Measurements from ENCODE around the gene CCL4L2.
"Not testable (repeated sequence)": the region's sequence is repeated elsewhere in the genome, so short reads cannot be mapped to it uniquely, and the experiment has no call there.

Gene CCL4L2

DNA sequence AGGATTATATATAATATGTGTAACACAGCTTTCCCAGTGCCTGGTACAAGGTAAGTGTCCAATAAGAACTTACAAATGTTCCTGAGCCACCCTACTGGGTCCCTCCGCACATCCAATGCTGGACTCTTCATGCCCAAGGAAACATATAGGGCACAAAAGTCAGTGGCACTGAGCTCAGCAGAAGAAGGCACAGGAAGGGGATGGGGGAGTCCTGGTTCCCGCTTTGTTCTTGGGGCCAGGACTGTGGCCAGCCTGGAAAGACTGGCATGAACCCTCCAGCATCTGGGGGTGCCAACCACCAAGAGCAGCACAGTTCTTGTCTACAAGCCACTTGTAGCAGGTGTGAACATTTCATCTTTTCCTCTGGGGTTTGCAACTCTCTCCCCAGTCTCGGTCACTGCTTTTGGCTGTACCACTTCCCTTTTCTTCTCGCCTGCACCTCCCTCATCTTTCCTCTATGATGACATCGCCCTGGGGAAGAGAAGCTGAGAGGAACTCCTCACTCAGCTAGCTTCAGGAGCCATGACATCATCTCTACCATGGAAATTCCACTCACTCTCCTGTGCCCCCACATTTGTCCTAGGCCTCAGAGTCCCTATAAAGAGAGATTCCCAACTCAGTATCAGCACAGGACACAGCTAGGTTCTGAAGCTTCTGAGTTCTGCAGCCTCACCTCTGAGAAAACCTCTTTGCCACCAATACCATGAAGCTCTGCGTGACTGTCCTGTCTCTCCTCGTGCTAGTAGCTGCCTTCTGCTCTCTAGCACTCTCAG lies at the start of gene CCL4L2:
Gene CCL4L2 (plus strand): TSS at position 625 of the 773 bp plus-strand sequence.
- DNase-seq, result peak; percentile 53

- DNase-seq, result not testable (repeated sequence)
Measured at GRCh38 chr17:36168836-36169235, 42.0 kb upstream of the CCL4L2 start.

DNA sequence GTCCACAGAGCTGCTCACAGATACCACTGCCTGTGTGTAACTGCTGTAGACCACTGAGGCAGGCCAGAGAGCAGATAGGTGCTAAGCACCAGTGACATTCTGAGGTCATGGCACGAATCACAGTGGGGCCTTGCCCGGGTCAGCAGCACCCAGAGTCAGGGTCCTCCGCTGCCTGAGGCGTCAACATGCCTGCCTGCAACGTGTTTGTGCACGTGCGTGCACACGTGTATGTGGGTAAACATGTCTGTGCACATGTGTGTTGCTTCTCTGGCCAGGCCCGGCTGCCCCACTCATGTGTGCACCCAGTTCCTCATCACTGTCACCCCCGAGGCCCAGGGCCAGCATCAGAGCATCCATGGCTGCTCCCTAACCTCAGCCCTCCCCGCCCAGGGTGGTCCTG lies 34.3 kb upstream of the CCL4L2 start, which contains the start of gene TBC1D3B:
Gene TBC1D3B (minus strand): TSS at position 101 of the 400 bp plus-strand sequence. CDS start 1,586 bp downstream, outside the sequence.
- not testable (repeated sequence) for DNase-seq

DNA sequence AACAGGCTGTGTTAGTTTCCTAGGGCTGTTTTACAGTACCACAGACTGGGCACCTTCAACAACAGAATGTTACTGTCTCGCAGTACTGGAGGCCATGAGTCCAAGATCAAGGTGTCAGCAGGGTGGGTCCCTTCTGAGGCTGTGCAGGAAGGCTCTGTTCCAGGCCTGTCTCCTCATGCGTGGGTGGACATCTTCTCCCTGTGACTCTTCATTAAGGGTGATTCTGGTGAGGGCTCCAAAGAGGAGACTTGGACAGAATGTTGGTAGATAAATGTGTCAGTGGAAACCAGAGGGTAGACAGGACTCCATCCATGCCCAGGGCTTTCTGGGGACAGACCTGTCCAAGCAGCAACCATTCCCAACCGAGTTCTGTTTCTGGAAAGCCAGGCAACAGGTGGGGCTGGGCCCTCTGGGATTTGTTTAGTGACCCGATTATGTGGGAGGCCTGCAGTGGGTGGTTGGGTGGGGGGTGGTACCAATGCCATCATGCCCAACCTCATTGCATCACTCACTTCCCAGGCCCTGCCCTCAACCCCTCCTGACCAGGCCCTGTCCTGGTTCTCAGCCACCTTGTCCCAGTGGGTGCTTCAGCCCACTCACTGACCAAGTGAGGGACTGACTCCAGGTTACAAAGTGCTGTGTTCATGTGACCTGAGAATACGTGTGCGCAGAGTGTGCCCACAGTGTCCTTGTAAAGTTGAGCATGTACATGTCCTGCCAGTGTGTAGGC lies 29.3 kb upstream of the CCL4L2 start:
- peak; percentile 60 for DNase-seq

DNA sequence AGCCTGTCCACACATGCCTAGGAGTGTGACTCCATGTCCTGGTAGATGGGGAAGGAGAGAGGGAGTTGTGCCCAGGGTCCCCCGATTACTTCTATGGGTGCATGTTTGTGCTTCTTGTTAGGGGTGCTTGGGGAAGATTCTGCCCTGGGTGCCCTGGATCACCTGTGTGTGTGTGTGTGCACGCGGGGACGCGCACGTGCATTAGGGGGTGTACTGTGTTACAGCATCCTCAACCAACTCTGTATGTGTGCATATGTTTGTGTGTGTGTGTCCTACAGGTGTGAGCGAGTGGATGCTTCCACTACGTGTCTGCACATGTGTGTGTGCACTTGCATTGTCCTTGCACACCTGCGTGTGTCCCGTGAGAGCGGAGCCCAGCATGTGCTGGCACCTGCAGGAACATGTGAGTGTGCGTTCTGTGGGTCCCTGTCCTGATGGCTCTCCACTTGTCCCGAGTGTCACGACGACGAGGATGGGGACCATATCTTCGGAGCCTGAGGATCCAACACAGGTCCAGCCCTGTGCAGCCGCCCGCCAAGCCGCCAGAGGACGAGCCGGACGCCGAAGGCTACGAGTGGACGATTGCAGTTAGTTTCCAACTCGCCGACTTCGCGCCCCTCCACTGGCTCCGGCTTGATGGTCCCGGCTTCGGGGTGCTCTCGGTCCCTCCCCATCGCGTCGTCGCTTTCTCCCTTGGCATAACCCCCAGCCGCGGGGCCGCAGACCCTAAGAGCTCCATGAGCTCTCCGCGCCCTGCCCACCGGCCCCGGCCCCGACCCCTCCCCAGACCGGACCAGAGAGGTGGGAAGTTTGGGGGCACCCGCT lies 28.5 kb upstream of the CCL4L2 start:
- no peak for DNase-seq

- peak; percentile 98 for DNase-seq
Measured at GRCh38 chr17:36183001-36183971, 27.6 kb upstream of the CCL4L2 start.

DNA sequence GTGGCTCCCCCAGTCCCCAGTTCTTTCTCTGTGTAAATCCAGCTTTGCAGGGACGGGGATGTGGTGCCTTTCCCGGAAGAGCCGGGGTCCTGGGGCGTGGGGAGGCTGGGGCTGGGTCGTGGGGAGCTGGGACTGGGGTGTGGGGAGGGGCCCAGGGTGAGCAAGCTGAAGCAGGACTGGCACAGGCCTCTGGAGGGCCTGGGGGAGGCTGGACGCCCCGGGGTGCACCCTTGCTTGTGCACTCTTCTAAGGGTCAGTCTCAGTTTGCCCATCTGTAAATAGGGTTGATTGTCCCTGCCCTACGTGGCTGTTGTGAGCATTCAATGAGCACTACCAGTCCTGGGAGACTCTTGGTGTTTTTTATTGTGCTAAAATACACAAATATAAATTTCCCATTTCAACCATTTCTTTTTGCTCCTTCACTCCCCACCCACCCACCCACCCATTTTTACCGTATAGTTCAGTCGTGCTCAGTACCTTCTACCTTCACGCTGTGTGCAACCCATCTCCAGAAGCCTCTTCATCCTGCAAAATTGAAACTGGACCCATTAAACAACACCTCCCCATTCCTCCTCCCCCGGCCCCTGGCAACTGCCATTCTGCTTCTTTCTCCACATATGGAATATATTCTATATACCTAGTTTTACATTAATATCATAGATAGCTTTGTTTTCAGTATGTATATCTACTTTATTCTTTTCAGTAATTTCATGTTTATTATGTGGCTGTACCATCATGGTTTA lies 26.7 kb upstream of the CCL4L2 start:
- peak; percentile 52 for DNase-seq

DNA sequence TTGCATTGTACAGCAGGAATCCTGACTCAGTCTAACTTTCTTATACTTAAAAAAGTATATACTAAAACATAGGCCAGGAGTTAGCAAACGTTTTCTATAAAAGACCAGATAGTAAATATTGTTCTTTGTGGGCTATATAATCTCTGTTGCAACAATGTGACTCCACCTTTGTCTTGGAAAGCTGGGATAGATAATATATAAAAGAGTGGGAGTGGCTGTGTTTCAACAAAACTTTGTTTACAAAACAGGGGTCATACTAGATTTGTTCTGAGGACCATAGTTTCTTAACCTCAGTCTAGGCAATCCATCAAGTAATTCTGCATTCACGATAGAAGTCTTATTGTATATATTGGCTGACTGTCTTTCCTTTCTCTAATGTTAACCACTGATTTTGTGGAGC lies 25.4 kb upstream of the CCL4L2 start:
- no peak for DNase-seq

DNA sequence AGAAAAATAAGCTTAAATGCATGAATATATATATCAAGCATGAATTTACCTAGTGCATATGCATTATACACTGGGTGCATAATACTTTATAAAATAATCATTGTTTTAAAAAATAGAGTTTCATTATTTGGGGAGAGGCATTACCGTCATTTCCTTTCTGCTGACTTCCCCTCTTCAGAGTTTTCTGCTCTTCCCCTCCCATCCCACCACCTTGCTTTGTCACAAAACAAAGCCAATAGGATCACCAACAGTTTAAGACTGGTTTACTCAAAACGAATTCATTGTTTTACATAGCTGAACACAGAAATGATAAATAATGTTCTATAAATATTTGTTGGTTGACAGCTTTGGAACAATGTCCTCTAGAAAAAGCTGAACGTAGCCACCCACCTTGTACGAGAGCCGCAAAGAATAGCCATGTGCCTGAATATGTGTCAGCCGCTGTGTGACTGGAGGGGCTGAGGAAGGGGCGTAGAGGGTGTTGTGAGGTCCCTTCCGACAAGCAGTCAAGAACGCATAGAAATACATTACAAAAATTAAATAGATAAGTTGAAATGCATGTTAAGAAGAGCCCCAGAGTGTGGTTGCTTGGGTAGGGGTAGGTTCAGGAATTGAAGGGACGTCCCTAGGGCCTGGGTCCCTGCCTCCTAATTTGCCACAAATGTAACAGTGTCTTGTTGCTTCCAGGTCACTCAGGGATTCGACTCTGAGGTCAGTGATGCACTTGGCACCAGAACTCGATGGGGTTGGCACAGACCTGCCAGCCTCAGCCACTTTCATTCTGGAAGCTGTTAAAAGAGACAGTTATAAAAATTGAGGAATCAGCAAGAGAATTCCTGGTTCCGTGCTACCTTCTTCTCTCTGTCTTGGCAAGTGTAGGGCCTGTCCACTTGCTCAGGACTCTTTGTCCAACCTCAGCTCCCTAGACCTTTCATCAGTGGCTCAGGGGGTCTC lies 23.8 kb upstream of the CCL4L2 start:
- DNase-seq, result peak; percentile 64

DNA sequence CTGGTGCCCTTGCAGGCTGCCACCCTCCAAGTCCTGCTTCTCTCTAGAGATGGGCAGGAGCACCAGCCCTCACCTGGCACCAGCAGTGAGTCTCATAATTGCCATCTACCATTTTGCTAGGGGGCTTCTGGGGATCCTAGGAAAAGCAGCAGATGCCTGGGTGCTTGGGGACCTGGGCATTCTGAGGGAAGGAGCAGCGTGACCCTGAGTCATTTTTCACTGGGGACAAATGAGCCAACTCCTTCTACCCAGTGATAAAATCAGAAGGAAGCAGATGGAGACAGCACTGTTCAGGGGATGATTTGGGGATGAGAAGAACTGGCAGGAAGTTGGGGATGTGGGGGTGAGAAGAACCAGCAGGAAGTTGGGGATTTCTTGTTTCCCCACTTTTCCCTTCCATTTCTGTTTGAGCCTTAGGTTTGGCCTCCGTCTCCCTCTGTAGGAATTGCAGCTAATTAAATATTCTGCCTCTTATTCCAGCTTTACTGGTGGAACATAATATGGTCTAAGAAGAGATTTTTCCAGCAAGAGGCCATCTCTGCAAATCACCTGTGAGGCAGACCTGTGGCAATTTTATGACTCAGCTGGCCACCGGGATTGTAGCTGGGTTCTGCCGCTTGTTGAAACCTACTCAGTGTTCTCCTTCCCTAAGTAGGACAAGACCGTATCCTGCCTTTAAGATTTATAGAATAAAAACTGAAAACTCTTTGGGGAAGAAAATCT lies 22.8 kb upstream of the CCL4L2 start:
- DNase-seq, result peak; percentile 77

DNA sequence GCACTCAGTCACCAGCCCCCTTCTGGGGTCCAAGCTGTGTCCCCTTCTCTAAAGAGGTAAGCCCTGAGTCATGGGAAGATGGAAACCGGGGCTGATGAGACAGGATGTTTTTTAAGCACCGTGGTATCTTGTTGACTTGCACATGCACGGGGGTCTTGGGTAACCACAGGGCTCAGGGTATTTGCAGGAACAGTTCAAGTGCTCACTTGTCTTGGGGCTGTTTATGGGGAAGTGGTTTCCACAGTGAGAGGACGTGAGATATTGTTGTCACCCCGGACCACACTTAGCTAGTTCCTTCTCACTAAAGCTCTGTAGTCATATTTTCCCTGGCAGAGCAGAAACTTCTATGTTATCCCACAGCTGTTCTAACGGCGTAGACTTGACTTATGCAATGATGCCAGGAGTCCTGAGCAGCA lies 22.0 kb upstream of the CCL4L2 start:
- peak; percentile 57 for DNase-seq

- DNase-seq, result not testable (repeated sequence)
Measured at GRCh38 chr17:36189993-36190392, 20.9 kb upstream of the CCL4L2 start.

GRCh38 chr17:36190549-36191330 lies 20.1 kb upstream of the CCL4L2 start:
- DNase-seq, result peak; percentile 67

DNA sequence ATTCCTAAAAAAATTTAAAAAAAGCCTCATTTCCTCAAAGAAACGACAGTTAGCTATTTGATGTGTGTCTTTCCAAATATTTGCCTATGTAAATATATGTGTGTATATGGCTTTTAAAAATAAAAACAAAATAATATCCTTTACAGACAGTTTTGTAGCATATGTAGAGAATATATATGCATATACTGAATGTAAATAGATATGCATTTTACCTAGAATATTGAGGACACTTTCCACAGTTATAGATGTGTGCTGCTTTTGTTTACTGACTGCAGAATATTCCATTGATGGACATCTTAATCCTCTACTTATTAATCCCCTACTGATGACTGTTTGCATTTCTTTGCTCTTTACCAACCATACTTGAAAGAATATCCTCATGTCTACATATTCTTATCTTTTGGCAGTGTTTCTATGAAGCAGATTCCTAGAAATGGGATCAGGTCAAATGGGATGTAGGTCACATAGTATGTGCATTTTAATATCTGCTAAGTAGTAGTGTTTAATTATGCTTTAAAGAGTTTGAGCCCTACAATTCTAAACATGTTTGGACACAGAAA lies 17.6 kb upstream of the CCL4L2 start:
- DNase-seq, result no peak

- not testable (repeated sequence) for DNase-seq
Measured at GRCh38 chr17:36194147-36194831, 16.6 kb upstream of the CCL4L2 start.

- peak; percentile 52 for DNase-seq
Measured at GRCh38 chr17:36194832-36195433, 15.9 kb upstream of the CCL4L2 start.
